IPS-18a (cell line): Measurements from ENCODE around the gene TRMT1.
"Not testable (repeated sequence)": the region's sequence is repeated elsewhere in the genome, so short reads cannot be mapped to it uniquely, and the experiment has no call there.

Source experiments
- H3K27ac ChIP-seq: one replicate; pipeline ENCODE4 v1.5.1; 2013; ENCODE audit warnings: low read length
- H3K27me3 ChIP-seq: one replicate; pipeline ENCODE4 v1.6.1; 2013; ENCODE audit warnings: mild to moderate bottlenecking, low read length; ENCODE audit not compliant: control insufficient read depth, insufficient read depth
- H3K36me3 ChIP-seq: one replicate; pipeline ENCODE4 v1.6.1; 2013; ENCODE audit warnings: low read depth, low read length; ENCODE audit not compliant: control insufficient read depth
- H3K4me1 ChIP-seq: one replicate; pipeline ENCODE4 v1.6.1; 2013; ENCODE audit warnings: low read depth, low read length; ENCODE audit not compliant: control insufficient read depth
- H3K4me3 ChIP-seq: one replicate; pipeline ENCODE4 v1.5.1; 2013; ENCODE audit warnings: low read length
- H3K9ac ChIP-seq: one replicate; pipeline ENCODE4 v1.6.1; 2013; ENCODE audit warnings: mild to moderate bottlenecking, low read length, moderate library complexity
- H3K9me3 ChIP-seq: one replicate; pipeline ENCODE4 v1.6.1; 2013; ENCODE audit warnings: low read depth, low read length; ENCODE audit not compliant: control insufficient read depth

TRMT1 gene

DNA sequence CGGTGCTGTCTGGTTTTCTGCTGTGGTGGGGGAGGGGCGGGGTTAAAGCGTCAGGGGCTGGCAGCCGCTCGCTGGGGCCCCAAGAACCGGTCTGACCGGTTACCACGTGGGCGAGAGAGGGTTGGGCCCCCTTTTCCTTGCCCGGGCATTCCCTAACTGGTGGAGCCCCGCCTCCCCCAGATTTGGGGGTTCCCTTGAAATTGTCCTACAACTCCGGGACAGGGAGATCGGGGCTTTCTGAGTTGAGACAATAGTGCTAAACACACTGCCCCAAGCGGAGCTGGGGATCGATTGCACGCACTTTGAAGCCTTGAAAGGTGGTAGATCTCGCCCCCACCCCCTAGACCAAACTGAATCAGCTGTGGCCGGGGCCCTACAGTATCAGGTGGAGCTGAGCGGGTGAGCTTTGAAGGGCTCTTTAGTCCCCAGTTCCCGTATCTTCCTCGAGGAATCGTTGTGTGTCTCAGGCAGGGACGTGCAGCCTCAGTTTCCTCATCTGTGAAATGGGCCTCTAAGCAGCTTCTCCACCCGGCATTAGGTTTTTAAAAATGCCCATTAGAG is 38.5 kb upstream of the TRMT1 start:
- no peaks in the 10 kb centered on the region for H3K27me3 ChIP-seq
- H3K9ac ChIP-seq = peak overlapping the region; percentile 99
- H3K27ac ChIP-seq = peak overlapping the region; percentile 96
- peaks cover 5% of the 10 kb centered on the region for H3K4me1 ChIP-seq
- no peaks in the 10 kb centered on the region for H3K9me3 ChIP-seq
- H3K4me3 ChIP-seq = peak overlapping the region; percentile 94
- no peaks in the 10 kb centered on the region for H3K36me3 ChIP-seq

GRCh38 chr19:13154241-13154778 is 37.8 kb upstream of the TRMT1 start:
- H3K27me3 ChIP-seq = no peaks in the 10 kb centered on the region
- peaks cover 5% of the 10 kb centered on the region for H3K4me1 ChIP-seq
- H3K4me3 ChIP-seq = peak overlapping the region; percentile 94
- H3K9me3 ChIP-seq = no peaks in the 10 kb centered on the region
- peak overlapping the region; percentile 96 for H3K27ac ChIP-seq
- H3K9ac ChIP-seq = peak overlapping the region; percentile 99
- no peaks in the 10 kb centered on the region for H3K36me3 ChIP-seq

- Histone ChIP-seq H3K4me1 (peaks cover 5% of the 10 kb centered on the region), H3K9me3 (no peaks in the 10 kb centered on the region), H3K27me3 (no peaks in the 10 kb centered on the region), H3K27ac (peak overlapping the region; percentile 96), H3K9ac (peak overlapping the region; percentile 99), H3K36me3 (no peaks in the 10 kb centered on the region), H3K4me3 (peak overlapping the region; percentile 94)
Observed at GRCh38 chr19:13153569-13154240, 37.2 kb upstream of the TRMT1 start.

DNA sequence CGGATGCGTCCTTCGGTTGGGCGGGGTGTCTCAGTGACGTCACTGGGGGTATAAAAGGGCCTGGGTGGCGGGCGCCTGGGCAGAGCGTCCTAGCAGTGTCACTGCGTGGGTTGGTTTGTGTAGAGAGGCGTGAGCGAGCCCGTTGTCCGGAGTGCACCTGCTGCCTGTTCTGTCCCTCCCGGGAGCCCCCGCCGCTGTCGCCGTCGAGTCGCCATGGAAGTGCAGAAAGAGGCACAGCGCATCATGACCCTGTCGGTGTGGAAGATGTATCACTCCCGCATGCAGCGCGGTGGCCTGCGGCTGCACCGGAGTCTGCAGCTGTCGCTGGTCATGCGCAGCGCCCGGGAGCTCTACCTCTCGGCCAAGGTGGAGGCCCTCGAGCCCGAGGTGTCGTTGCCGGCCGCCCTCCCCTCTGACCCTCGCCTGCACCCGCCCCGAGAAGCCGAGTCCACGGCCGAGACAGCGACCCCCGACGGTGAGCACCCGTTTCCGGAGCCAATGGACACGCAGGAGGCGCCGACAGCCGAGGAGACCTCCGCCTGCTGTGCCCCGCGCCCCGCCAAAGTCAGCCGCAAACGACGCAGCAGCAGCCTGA is 36.5 kb upstream of the TRMT1 start:
- peaks cover 5% of the 10 kb centered on the region for H3K4me1 ChIP-seq
- H3K27me3 ChIP-seq = no peaks in the 10 kb centered on the region
- no peaks in the 10 kb centered on the region for H3K9me3 ChIP-seq
- H3K27ac ChIP-seq = peak overlapping the region; percentile 61
- H3K4me3 ChIP-seq = peak overlapping the region; percentile 94
- peak overlapping the region; percentile 99 for H3K9ac ChIP-seq
- no peaks in the 10 kb centered on the region for H3K36me3 ChIP-seq

DNA sequence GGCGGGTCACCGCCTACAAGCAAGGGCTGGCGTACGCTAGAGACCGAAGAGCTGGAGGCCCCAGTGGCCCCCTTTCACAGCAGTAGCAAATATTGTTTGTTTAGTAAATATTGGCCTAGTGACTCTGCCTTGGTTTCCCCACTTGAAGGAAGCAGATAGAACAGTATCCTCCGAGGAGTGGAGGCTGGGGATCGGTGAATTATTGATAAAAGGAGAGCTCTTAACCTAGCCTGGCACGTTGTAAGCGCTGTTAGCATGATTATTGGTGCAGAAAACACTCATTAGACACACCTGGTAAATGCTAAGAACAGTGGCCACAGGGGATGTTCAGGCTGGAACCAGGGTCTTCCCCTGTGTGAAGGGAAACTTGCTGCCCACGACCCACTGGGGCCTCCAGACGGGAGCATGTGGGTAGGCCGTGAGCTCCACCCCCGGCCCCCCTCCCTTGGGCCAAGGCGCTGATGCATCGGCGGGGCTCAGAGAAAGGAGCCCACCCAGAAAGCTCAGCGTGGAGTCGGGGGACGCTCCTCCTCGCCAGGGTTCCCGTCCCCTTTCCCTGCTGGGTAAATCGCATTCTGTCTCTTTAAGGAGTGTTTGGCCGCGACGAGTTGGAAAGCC is 35.9 kb upstream of the TRMT1 start:
- H3K27me3 ChIP-seq = no peaks in the 10 kb centered on the region
- H3K4me1 ChIP-seq = peaks cover 5% of the 10 kb centered on the region
- H3K9me3 ChIP-seq = no peaks in the 10 kb centered on the region
- no peaks in the 10 kb centered on the region for H3K36me3 ChIP-seq
- peak overlapping the region; percentile 99 for H3K9ac ChIP-seq
- H3K4me3 ChIP-seq = peak overlapping the region; percentile 94
- peak overlapping the region; percentile 98 for H3K27ac ChIP-seq

- H3K36me3 ChIP-seq = no peaks in the 10 kb centered on the region
- no peaks in the 10 kb centered on the region for H3K27me3 ChIP-seq
- peak overlapping the region; percentile 94 for H3K4me3 ChIP-seq
- peak overlapping the region; percentile 99 for H3K9ac ChIP-seq
- H3K4me1 ChIP-seq = peaks cover 5% of the 10 kb centered on the region
- peak overlapping the region; percentile 98 for H3K27ac ChIP-seq
- no peaks in the 10 kb centered on the region for H3K9me3 ChIP-seq
Observed at GRCh38 chr19:13151605-13152355, 35.2 kb upstream of the TRMT1 start.

DNA sequence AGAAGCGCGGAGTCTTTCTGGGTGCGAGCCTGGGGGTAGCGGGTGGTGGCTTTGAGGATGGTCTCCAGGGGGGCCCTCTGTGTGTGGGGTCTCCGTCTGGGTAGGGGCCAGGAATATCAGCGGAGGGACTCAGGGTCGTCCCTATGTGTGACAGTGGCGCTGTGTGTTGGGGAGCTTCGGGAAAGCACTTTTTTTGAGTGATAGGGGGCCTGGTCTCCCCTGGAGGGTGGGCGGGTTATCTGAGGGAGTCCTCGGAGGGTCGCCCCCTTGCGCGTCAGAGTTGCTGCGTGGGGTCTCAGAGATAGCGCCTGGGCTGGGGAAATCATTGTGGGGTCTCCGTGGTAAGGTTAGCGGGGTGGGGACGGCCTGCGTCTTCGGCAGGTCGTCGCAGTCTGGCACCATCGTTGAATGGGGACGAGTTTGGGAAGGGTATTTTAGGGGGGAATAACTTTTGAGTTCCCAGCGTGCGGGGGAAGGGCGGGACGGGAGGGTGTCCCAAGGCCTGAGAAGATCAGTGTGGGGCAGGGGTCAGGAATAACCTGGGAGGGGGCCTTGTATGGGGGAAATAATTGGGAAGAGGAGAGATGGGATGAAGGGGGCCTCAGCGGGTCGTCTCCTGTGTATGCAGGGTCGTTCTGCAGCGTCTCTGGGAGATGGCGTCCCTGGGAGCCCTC is 34.5 kb upstream of the TRMT1 start:
- Histone ChIP-seq H3K27me3 (no peaks in the 10 kb centered on the region), H3K36me3 (no peaks in the 10 kb centered on the region), H3K9ac (peak overlapping the region; percentile 81), H3K27ac (peak overlapping the region; percentile 28), H3K4me3 (peak overlapping the region; percentile 83), H3K4me1 (peaks cover 1% of the 10 kb centered on the region), H3K9me3 (no peaks in the 10 kb centered on the region)

- Histone ChIP-seq H3K36me3 (no peaks in the 10 kb centered on the region), H3K4me1 (no peaks in the 10 kb centered on the region), H3K4me3 (peak within 1 kb of the TSS; percentile 83), H3K9ac (peak within 1 kb of the TSS; percentile 81), H3K9me3 (no peaks in the 10 kb centered on the region), H3K27me3 (no peaks in the 10 kb centered on the region), H3K27ac (peak within 1 kb of the TSS; percentile 28)
Observed at GRCh38 chr19:13150187-13150930, 33.8 kb upstream of the TRMT1 start, which contains the start of the genes IER2 and STX10. Gene IER2 (plus strand): TSS chr19:13150411. CDS start chr19:13153187, 2,776 bp downstream. Gene STX10 (minus strand): TSS chr19:13150375. CDS start chr19:13150173, 202 bp downstream.

GRCh38 chr19:13149628-13150186 is 33.2 kb upstream of the TRMT1 start:
- no peaks in the 10 kb centered on the region for H3K4me1 ChIP-seq
- no peak overlapping the region for H3K27ac ChIP-seq
- H3K27me3 ChIP-seq = no peaks in the 10 kb centered on the region

GRCh38 chr19:13149173-13149627 is 32.7 kb upstream of the TRMT1 start:
- H3K4me3 ChIP-seq = peak overlapping the region; percentile 83
- H3K27me3 ChIP-seq, H3K9me3 ChIP-seq, H3K36me3 ChIP-seq, H3K27ac ChIP-seq, H3K4me1 ChIP-seq: not testable (repeated sequence)
- peak overlapping the region; percentile 81 for H3K9ac ChIP-seq

More at GRCh38 chr19:13149628-13150186, 33.2 kb upstream of the TRMT1 start:
- H3K36me3 ChIP-seq = no peaks in the 10 kb centered on the region
- peak overlapping the region; percentile 83 for H3K4me3 ChIP-seq
- H3K9me3 ChIP-seq = no peaks in the 10 kb centered on the region
- H3K9ac ChIP-seq = peak overlapping the region; percentile 81
